Fibroblast of mammary gland (primary cell): ENCODE results near the gene KIF16B.
A peak's percentile ranks its signal among the peaks of the same experiment; 100 is the strongest.

ENCODE experiments used
- DNase-seq: peaks from one replicate; pipeline ENCODE4 v3.0.0-alpha.2; 2010; ENCODE audit warnings: low read depth
- H3K4me3 ChIP-seq: 2 replicates; pipeline ENCODE4 v1.5.1; 2011; ENCODE audit warnings: low read depth, mild to moderate bottlenecking, low read length, moderate library complexity; ENCODE audit not compliant: control insufficient read depth
- TF ChIP-seq, protein P1 (sequence below): conservative IDR thresholded peaks from 2 replicates; pipeline ENCODE4 v1.5.1; 2011; ENCODE audit warnings: low read depth, low read length, inconsistent platforms; ENCODE audit not compliant: control insufficient read depth, insufficient read depth

KIF16B gene

DNA sequence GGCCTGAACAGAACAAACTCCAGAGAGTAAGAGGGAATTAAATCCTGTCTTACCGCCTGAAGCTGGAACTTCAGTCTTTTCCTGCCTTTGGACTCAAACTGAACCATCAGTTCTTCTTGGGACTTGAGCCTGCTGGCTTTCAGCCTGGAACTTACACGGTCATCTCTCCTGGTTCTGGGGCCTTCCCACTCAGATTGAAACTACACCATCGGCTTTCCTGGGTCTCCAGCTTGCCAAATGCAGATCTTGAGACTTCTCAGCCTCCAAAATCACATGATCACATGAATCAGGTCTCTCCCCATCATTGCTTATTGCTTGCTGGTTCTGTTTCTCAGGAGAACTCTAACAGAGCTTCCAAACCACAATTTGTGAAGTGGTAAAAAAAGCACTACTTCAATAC lies 276.3 kb downstream of the KIF16B start:
- DNase-seq = peak; percentile 45
- TF ChIP-seq, protein P1, sequence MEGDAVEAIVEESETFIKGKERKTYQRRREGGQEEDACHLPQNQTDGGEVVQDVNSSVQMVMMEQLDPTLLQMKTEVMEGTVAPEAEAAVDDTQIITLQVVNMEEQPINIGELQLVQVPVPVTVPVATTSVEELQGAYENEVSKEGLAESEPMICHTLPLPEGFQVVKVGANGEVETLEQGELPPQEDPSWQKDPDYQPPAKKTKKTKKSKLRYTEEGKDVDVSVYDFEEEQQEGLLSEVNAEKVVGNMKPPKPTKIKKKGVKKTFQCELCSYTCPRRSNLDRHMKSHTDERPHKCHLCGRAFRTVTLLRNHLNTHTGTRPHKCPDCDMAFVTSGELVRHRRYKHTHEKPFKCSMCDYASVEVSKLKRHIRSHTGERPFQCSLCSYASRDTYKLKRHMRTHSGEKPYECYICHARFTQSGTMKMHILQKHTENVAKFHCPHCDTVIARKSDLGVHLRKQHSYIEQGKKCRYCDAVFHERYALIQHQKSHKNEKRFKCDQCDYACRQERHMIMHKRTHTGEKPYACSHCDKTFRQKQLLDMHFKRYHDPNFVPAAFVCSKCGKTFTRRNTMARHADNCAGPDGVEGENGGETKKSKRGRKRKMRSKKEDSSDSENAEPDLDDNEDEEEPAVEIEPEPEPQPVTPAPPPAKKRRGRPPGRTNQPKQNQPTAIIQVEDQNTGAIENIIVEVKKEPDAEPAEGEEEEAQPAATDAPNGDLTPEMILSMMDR = no peak
- H3K4me3 ChIP-seq = no peak overlapping the region

DNA sequence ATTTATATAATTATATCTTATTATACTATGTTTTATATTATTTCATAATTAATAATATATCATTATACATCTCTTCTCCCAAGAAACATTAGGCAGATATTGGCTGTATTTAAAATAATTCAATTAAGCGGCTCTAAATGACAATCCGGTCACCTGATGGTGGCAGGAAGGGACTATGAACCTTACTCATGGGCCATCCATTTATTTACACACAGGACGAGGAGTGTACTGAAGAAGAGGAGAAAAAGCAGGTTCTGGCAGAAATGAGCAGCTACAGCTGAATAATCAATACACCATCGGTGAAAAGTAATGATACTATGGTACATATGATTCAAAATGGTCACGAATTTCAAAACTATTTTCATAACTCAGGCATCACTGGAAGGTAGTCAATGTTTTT lies 277.7 kb downstream of the KIF16B start:
- H3K4me3 ChIP-seq = no peak overlapping the region
- DNase-seq = no peak
- TF ChIP-seq, protein P1 = no peak

DNA sequence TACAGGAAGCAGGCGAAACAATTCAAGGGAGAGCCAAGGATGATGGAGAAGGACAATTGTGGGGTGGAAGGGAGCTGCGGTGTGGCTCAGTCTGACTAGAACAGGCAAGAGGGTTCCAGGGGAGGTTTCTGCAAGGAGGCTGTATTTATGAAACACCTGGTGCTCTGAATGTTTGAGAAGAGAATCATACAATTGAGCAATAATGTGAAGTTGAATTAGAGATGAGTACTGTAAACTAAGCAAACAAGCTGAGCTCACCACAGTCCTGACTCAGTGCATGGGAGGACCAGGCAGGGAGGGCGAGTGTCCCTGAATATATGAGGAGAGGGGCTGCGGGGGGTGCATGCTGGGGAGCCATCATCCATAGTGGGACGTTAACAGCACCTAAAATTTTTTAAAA lies 279.7 kb downstream of the KIF16B start:
- DNase-seq = peak; percentile 71
- no peak overlapping the region for H3K4me3 ChIP-seq
- TF ChIP-seq, protein P1 = no peak

DNA sequence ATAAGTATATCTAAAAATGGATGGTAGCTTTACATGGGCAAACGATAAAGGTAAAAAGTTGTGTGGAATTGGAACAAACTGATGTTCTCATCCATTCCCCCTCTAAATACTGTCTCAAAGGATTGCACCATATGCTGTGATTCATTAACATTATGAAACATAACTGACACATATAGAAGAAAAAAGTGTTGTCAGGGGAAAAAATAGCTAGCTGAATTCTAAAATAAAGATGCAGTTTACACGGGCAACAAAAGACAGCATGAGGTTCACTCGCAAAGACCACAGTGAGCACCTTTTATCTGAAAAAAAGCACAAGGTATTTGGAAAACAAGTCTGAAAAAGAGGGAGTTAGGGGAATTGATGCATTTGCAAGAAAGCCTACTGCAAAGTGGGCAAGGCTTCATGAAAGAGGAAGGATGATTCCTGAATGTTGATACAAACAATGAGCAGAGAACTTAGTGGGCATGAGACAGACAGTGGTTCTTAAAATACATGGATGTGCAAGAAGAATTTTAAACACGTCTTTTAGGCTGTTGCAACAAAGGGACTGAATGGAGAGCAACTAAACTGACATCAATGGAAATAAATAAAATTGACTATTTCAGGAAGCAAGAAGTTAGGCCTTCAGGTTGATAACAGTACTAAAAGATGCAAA lies 280.9 kb downstream of the KIF16B start:
- TF ChIP-seq, protein P1 = no peak
- no peak overlapping the region for H3K4me3 ChIP-seq
- DNase-seq = peak; percentile 59

DNA sequence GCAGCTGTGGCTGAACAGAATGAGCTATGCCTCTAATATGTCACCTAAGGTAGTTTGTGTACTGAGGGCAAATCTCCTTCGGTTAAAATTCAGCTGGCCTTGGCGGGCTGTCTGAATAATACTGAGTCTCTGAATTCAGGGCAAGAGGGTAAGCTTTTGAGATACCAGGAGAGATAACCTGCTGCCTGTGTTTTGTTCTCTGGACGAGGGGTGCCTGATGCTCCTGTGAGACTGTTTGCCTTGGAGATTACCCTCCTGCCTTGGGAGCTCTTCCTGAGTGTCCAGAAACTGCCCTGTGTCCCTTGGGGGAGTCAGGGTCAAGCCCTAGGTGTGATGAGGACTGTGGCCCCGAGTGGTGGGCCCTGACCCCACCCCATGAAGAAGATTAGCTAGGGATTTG lies 282.9 kb downstream of the KIF16B start:
- DNase-seq = no peak
- TF ChIP-seq, protein P1 = no peak
- no peak overlapping the region for H3K4me3 ChIP-seq

DNA sequence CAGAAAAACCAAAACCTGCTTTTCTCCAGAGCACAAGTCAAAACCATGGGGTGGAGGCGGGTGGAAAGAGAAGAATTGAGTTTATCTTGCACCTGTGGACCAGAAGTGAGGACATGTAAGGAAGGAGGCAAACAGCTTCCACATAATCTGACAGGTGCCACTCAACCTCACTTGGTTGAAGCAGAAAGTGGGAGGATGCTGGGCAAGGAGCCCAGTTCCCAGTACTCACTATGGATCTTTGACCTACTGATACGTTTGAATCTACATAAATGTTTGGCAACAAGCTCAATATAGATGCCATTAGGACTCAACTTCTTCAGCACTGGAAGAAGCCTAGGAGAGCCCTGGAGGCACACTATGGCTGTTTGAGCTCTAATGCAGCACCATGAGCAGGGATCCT lies 285.5 kb downstream of the KIF16B start:
- no peak overlapping the region for H3K4me3 ChIP-seq
- TF ChIP-seq, protein P1 = no peak
- no peak for DNase-seq

DNA sequence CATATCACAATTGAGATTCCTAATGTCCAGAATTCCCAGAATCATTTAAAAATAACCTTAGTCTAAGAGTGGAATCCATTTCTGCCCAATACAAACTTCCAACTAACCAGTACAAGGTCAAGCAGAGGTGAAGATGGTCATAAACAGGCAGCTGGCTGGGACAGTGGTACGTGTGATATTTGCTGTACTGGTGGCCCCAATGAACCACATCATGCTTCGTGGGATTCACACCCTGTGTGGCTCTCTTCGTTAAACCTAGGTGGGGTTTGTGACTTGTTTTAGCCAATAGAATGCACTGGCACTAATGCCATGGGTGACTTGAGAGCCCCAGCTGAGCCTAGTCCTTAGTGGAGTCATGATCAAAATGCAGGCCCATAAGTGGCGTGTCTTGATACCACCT lies 286.6 kb downstream of the KIF16B start:
- no peak overlapping the region for H3K4me3 ChIP-seq
- DNase-seq = no peak
- TF ChIP-seq, protein P1 = no peak
